ENCODE measurements around the gene CLNK.

DNA sequence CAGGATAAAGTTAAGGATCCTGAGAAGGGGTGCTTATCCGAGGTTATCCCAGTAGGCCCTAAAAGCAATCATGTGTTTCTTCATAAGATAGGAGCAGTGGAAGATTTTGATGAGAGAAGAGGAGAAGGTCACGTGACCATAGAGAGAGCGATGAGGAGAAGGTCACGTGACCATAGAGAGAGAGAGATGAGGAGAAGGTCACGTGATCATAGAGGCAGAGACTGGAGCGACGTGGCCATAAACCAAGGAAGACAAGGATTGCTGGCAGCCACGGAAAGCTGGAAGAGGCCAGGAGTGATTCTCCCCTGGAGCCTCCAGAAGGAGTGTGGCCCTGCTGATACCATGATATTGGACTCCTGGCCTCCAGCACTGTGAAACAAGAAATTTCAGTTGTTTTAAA lies 188.9 kb downstream of the CLNK start:
- TF ChIP-seq, protein P1, sequence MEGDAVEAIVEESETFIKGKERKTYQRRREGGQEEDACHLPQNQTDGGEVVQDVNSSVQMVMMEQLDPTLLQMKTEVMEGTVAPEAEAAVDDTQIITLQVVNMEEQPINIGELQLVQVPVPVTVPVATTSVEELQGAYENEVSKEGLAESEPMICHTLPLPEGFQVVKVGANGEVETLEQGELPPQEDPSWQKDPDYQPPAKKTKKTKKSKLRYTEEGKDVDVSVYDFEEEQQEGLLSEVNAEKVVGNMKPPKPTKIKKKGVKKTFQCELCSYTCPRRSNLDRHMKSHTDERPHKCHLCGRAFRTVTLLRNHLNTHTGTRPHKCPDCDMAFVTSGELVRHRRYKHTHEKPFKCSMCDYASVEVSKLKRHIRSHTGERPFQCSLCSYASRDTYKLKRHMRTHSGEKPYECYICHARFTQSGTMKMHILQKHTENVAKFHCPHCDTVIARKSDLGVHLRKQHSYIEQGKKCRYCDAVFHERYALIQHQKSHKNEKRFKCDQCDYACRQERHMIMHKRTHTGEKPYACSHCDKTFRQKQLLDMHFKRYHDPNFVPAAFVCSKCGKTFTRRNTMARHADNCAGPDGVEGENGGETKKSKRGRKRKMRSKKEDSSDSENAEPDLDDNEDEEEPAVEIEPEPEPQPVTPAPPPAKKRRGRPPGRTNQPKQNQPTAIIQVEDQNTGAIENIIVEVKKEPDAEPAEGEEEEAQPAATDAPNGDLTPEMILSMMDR (IDR thresholded peaks at IDR 0.05), result no peak
- TF ChIP-seq, protein P2, sequence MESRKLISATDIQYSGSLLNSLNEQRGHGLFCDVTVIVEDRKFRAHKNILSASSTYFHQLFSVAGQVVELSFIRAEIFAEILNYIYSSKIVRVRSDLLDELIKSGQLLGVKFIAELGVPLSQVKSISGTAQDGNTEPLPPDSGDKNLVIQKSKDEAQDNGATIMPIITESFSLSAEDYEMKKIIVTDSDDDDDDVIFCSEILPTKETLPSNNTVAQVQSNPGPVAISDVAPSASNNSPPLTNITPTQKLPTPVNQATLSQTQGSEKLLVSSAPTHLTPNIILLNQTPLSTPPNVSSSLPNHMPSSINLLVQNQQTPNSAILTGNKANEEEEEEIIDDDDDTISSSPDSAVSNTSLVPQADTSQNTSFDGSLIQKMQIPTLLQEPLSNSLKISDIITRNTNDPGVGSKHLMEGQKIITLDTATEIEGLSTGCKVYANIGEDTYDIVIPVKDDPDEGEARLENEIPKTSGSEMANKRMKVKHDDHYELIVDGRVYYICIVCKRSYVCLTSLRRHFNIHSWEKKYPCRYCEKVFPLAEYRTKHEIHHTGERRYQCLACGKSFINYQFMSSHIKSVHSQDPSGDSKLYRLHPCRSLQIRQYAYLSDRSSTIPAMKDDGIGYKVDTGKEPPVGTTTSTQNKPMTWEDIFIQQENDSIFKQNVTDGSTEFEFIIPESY (IDR thresholded peaks at IDR 0.05; ENCODE audit: borderline replicate concordance, low read depth), result no peak
- TF ChIP-seq, protein P3, sequence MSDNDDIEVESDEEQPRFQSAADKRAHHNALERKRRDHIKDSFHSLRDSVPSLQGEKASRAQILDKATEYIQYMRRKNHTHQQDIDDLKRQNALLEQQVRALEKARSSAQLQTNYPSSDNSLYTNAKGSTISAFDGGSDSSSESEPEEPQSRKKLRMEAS (IDR thresholded peaks at IDR 0.05; ENCODE audit: low read depth), result no peak
- TF ChIP-seq RAD21 (IDR thresholded peaks at IDR 0.05; ENCODE audit: low read length) (no peak), POLR2AphosphoS5 (IDR thresholded peaks at IDR 0.05; ENCODE audit: low read depth, low read length) (no peak), TAF1 (IDR thresholded peaks at IDR 0.05; ENCODE audit: borderline replicate concordance, low read depth, low read length) (no peak)
- TF ChIP-seq, protein P4, sequence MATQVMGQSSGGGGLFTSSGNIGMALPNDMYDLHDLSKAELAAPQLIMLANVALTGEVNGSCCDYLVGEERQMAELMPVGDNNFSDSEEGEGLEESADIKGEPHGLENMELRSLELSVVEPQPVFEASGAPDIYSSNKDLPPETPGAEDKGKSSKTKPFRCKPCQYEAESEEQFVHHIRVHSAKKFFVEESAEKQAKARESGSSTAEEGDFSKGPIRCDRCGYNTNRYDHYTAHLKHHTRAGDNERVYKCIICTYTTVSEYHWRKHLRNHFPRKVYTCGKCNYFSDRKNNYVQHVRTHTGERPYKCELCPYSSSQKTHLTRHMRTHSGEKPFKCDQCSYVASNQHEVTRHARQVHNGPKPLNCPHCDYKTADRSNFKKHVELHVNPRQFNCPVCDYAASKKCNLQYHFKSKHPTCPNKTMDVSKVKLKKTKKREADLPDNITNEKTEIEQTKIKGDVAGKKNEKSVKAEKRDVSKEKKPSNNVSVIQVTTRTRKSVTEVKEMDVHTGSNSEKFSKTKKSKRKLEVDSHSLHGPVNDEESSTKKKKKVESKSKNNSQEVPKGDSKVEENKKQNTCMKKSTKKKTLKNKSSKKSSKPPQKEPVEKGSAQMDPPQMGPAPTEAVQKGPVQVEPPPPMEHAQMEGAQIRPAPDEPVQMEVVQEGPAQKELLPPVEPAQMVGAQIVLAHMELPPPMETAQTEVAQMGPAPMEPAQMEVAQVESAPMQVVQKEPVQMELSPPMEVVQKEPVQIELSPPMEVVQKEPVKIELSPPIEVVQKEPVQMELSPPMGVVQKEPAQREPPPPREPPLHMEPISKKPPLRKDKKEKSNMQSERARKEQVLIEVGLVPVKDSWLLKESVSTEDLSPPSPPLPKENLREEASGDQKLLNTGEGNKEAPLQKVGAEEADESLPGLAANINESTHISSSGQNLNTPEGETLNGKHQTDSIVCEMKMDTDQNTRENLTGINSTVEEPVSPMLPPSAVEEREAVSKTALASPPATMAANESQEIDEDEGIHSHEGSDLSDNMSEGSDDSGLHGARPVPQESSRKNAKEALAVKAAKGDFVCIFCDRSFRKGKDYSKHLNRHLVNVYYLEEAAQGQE (IDR thresholded peaks at IDR 0.05; ENCODE audit: low read depth, low read length), result no peak
